ENCODE measurements around the gene QRICH2.
"Not testable (repeated sequence)": the region's sequence is repeated elsewhere in the genome, so short reads cannot be mapped to it uniquely, and the experiment has no call there.

The QRICH2 gene

GRCh38 chr17:76307966-76308338, at the start of gene QRICH2:
Gene QRICH2, minus strand, starts transcription at chr17:76308276. Its CDS starts 278 bp downstream, at chr17:76307998.
- no peak for FAIRE-seq

GRCh38 chr17:76357597-76358158, 49.6 kb upstream of the QRICH2 start:
- no peak for FAIRE-seq

DNA sequence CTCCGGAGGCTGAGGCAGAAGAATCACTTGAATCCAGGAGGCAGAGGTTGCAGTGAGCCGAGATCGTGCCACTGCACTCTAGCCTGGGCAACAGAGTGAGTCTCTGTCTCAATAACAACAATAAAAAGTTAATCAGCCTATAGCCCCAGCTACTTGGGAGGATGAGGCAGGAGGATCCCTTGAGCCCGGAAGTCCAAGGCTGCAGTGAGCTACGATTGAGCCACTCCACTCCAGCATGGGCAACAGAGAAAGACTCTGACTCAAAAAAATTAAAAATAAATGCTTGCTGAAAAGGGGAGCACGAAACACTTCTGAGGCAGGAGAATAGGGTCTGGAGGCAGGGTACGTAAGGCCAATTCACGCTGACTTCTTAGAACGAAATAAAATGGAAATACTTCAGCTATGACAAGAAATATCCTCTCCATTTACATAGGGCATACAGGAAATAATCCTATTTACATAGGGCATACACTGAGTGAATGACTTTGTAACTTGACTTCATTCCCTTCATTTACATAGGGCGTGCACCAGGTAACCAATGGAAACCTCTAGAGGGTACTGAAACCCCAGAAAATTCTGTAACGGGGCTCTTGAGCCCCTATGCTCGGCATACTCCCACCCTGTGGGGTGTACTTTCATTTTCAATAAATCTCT, 48.9 kb upstream of the QRICH2 start:
- FAIRE-seq, result no peak

GRCh38 chr17:76354747-76355310, 46.8 kb upstream of the QRICH2 start:
- FAIRE-seq, result no peak

- no peak for FAIRE-seq
Measured at GRCh38 chr17:76354317-76354729, 46.2 kb upstream of the QRICH2 start.

GRCh38 chr17:76353599-76354316, 45.7 kb upstream of the QRICH2 start, which contains the start of gene PRPSAP1:
Gene PRPSAP1, minus strand, starts transcription at chr17:76353916. Its CDS starts 213 bp downstream, at chr17:76353703.
- FAIRE-seq, result no peak

DNA sequence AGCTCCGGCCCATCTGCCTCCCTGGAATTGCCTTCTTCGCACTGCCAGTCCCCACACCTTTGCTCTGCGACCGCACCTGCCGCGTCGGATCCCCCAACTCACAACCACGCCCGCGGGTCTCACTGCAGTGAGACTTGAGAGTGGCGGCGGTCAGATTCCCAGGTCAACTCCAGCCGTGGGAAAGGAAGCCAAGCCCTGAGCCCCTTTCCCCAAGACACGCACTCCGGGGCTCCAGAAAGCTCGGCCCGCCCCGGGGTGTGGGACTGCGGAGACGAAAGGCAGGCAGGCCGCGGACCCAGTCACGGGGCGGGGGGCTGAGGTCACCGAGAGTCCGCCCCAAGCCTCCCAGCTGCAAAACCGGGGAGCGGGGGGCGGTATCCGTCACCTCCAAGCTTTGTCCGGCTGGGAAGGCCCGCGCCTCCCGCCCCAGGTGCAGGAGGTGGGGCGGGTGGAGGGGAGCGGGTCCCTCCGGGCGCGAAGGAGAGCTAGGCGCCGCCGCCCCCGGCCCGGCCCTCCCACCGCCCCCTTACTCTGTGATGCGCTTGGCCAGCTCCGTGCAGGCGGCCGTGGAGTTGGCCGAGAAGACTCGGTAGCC, 45.0 kb upstream of the QRICH2 start:
- FAIRE-seq, result no peak

GRCh38 chr17:76351526-76352071, 43.5 kb upstream of the QRICH2 start:
- no peak for FAIRE-seq

DNA sequence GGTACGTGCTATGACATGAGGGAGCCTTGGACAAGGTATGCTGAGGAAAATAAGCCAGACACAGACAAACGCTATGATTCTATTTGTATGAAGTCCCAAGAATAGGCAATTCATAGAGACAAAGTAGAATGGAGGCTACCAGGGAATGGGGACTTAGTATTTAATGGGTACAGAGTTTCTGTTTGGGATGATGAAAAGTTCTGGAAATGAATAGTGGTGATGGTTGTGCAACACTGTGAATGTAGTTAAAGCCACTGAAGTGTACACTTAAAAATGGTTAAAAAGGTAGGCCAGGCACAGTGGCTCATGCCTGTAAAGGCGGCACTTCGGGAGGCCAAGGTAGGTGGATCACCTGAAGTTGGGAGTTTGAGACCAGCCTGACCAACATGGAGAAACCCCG, 42.4 kb upstream of the QRICH2 start:
- FAIRE-seq, result no peak

DNA sequence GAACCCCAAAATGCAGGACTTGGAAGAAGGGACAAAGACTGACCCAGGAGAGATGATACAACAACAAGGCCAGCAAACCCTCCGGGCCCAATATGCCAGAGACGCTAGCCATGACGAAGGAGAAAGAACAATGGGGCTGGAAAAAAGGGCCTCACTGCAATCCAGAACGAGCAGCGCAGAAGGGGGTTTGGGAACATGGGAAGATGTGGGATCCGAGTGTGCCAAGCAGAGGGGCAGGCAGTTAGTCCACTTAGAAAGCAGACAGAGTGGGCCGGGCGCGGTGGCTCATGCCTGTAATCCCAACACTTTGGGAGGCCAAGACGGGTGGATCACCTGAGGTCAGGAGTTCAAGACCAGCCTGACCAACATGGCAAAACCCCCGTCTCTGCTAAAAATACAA, 38.9 kb upstream of the QRICH2 start:
- not testable (repeated sequence) for FAIRE-seq

DNA sequence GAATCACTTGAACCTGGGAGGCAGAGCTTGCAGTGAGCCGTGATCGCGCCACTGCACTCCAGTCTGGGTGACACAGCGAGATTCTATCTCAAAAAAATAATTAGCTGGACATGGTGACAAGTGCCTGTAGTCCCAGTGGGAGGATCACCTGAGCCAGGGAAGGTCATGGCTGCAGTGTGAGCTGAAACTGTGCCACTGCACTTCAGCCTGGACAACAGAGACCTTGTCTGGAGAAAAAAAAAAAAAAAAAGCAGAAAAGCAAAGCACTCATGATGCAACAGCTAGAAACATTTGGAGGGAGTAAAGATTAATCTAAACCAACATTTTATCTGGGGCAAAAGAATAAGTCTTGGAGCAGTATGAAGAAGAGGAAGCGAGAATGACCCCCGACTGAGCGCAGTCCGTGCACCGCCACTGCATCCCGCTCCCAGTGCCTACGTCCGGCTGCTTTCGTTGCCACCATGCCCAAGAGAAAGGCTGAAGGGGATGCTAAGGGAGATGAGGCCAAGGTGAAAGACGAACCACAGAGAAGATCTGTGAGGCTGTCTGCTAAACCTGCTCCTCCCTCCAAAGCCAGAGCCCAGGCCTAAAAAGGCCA, 37.4 kb upstream of the QRICH2 start:
- FAIRE-seq, result no peak

GRCh38 chr17:76343106-76343505, 35.0 kb upstream of the QRICH2 start:
- FAIRE-seq, result no peak

GRCh38 chr17:76341301-76341700, 33.2 kb upstream of the QRICH2 start:
- FAIRE-seq, result no peak

- no peak for FAIRE-seq
Measured at GRCh38 chr17:76337413-76337777, 29.3 kb upstream of the QRICH2 start.

- FAIRE-seq, result no peak
Measured at GRCh38 chr17:76336756-76337412, 28.8 kb upstream of the QRICH2 start.

GRCh38 chr17:76335716-76336381, 27.8 kb upstream of the QRICH2 start:
- no peak for FAIRE-seq

GRCh38 chr17:76333673-76334505, 25.8 kb upstream of the QRICH2 start:
- FAIRE-seq, result no peak

GRCh38 chr17:76331083-76331482, 23.0 kb upstream of the QRICH2 start:
- FAIRE-seq, result no peak

GRCh38 chr17:76329664-76330063, 21.6 kb upstream of the QRICH2 start:
- no peak for FAIRE-seq

- FAIRE-seq, result no peak
Measured at GRCh38 chr17:76327696-76328095, 19.6 kb upstream of the QRICH2 start.

DNA sequence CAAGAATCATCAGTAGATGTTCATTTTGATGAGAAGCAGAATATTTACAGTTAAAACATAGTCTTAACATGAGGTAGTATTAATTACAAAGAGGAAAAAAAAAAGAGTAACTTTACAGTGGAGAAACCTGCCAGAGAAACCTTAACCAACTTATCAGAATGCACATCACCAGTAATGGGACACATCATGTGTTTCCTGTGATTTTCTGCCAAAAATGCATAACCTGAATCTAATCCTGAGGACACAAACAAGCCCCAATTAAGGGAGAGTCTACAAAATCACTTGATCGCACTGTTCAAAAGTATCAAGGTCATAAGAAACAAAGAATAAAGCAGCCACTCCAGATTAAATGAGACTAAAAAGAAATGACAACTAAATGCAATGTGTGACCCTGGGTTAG, 18.2 kb upstream of the QRICH2 start:
- FAIRE-seq, result no peak
